Measurements from ENCODE around the gene IL32. TPM values are rescaled to one million over a fixed set of nuclear protein-coding genes. Genes with fewer than 3 reads are reported as not detected.

IL32 gene
- polyA plus RNA-seq, 1 donor from 2014 or later, result 59.8 TPM

GRCh38 chr16:3115561-3115960 is 50.1 kb downstream of the IL32 start:
- peaks cover 0 to 1% (median 0%) of the 10 kb centered on the region in 3 donors for H3K4me1 Mint-ChIP-seq
- H3K36me3 Mint-ChIP-seq, result peaks cover 2% of the 10 kb centered on the region
- H3K27me3 Mint-ChIP-seq, result peaks cover 8% of the 10 kb centered on the region
- H3K9me3 Mint-ChIP-seq, result no peaks in the 10 kb centered on the region
- H3K27ac Mint-ChIP-seq, result no peak overlapping the region
- H3K4me3 Mint-ChIP-seq, result no peak overlapping the region

- Mint-ChIP-seq H3K36me3 (peaks cover 2% of the 10 kb centered on the region), H3K9me3 (no peaks in the 10 kb centered on the region), H3K27me3 (no peaks in the 10 kb centered on the region), H3K27ac (no peak overlapping the region), H3K4me1 (peaks cover 0 to 1% (median 1%) of the 10 kb centered on the region in 3 donors), H3K4me3 (no peak overlapping the region)
Measured at GRCh38 chr16:3118204-3118790, 52.9 kb downstream of the IL32 start.

DNA sequence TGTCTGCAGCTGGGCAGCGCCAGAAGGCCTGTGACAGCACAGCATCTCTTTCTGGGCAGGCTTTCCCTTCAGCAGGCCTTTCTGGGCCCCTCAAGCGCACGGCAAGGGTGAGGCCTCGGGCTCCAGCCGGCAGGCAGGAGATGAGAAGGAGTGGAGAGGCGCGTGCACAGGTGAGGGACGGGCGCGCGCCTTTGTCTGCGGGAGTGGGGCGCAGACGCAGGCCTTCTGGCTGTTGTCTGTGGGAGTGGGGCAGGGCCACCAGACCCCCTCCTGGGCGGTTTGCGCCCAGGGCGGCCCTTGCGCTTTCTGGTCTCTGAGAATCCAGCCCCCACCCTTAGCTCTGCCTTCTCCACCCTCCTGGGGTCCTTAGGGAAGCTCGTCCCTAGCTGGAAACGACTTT is 53.4 kb downstream of the IL32 start:
- Mint-ChIP-seq H3K9me3 (no peaks in the 10 kb centered on the region), H3K27ac (no peak overlapping the region), H3K27me3 (no peaks in the 10 kb centered on the region), H3K36me3 (peaks cover 2% of the 10 kb centered on the region), H3K4me1 (peaks cover 0 to 6% (median 5%) of the 10 kb centered on the region in 3 donors), H3K4me3 (no peak overlapping the region)

Other genes with a start within 250 kb of the IL32 start
- 10.4 TPM for gene PRSS21, start 248.4 kb upstream of the IL32 start, polyA plus RNA-seq
- not detected for gene ZG16B, start 235.3 kb upstream of the IL32 start, polyA plus RNA-seq
- gene PRSS22, start 207.5 kb upstream of the IL32 start, polyA plus RNA-seq, result not detected
- gene FLYWCH2, start 182.4 kb upstream of the IL32 start, polyA plus RNA-seq, result 20.8 TPM
- gene FLYWCH1, start 153.7 kb upstream of the IL32 start, polyA plus RNA-seq, result 14.8 TPM
- gene KREMEN2, start 101.4 kb upstream of the IL32 start, polyA plus RNA-seq, result 1.5 TPM
- gene PAQR4, start 96.3 kb upstream of the IL32 start, polyA plus RNA-seq, result 1.9 TPM
- 1.4 TPM for gene PKMYT1, start 85.2 kb upstream of the IL32 start, polyA plus RNA-seq
- not detected for gene CLDN9, start 52.7 kb upstream of the IL32 start, polyA plus RNA-seq
- gene CLDN6, start 47.5 kb upstream of the IL32 start, polyA plus RNA-seq, result not detected
- 0.31 TPM for gene TNFRSF12A, start 45.3 kb upstream of the IL32 start, polyA plus RNA-seq
- 26.2 TPM for gene HCFC1R1, start 41.7 kb upstream of the IL32 start, polyA plus RNA-seq
- 48.2 TPM for gene THOC6, start 41.6 kb upstream of the IL32 start, polyA plus RNA-seq
- gene BICDL2, start 28.7 kb upstream of the IL32 start, polyA plus RNA-seq, result not detected
- gene MMP25, start 19.1 kb upstream of the IL32 start, polyA plus RNA-seq, result 0.40 TPM
- not detected for gene ZSCAN10, start 33.7 kb downstream of the IL32 start, polyA plus RNA-seq
- not detected for gene ZNF205, start 46.9 kb downstream of the IL32 start, polyA plus RNA-seq
- gene ZNF213, start 69.4 kb downstream of the IL32 start, polyA plus RNA-seq, result 1.9 TPM
- gene OR1F1, start 122.6 kb downstream of the IL32 start, polyA plus RNA-seq, result not detected
- 8.3 TPM for gene ZNF200, start 169.5 kb downstream of the IL32 start, polyA plus RNA-seq
- gene MEFV, start 191.0 kb downstream of the IL32 start, polyA plus RNA-seq, result not detected
- gene ZNF263, start 217.9 kb downstream of the IL32 start, polyA plus RNA-seq, result 61.3 TPM
- gene TIGD7, start 239.8 kb downstream of the IL32 start, polyA plus RNA-seq, result 4.4 TPM
- gene ZNF75A, start 239.9 kb downstream of the IL32 start, polyA plus RNA-seq, result 27.1 TPM

Data from IgD-negative memory B cell (primary cell).